ENCODE data around the gene CCDC159.

GRCh38 chr19:11339254-11340098, 6.8 kb upstream of the CCDC159 start, which contains the start of gene RAB3D:
- TF ChIP-seq CTCF (conservative IDR thresholded peaks at IDR 0.05; ENCODE audit: low read depth, low read length) (no peak), MAFK (IDR thresholded peaks at IDR 0.05; ENCODE audit: low read depth, low read length) (no peak), POLR2A (IDR thresholded peaks at IDR 0.05; ENCODE audit: low read depth, low read length) (no peak), RFX5 (IDR thresholded peaks at IDR 0.05; ENCODE audit: low read depth, low read length) (no peak), MXI1 (IDR thresholded peaks at IDR 0.05; ENCODE audit: borderline replicate concordance, low read depth, low read length) (no peak), NFE2L2 (IDR thresholded peaks at IDR 0.05; ENCODE audit: low read depth, low read length) (no peak), RAD21 (IDR thresholded peaks at IDR 0.05; ENCODE audit: low read length) (0 out of 2 replicates have a peak, but pooled peaks have one; percentile 6), SMC3 (IDR thresholded peaks at IDR 0.05; ENCODE audit: low read depth, low read length) (no peak), CHD1 (IDR thresholded peaks at IDR 0.05; ENCODE audit: low read depth, low read length) (no peak), FOS (IDR thresholded peaks at IDR 0.05; ENCODE audit: low read depth, low read length) (no peak), CEBPB (IDR thresholded peaks at IDR 0.05; ENCODE audit: low read depth, low read length) (no peak)

Data from IMR-90 (cell line).